22Rv1 (cell line): ENCODE results near the gene ZBTB5.

Experiments used
- CTCF ChIP-seq: fragments of 450-650 bp; IDR thresholded peaks from 2 replicates; pipeline ENCODE4 v1.5.1; 2017; ENCODE audit warnings: mild to moderate bottlenecking
- ZFX ChIP-seq: fragments of 450-650 bp; IDR thresholded peaks from 2 replicates; pipeline ENCODE4 v1.6.1; 2017; ENCODE audit warnings: antibody characterized with exemption, borderline replicate concordance

GRCh38 chr9:37428345-37428744, 36.9 kb downstream of the ZBTB5 start:
- no peak for TF ChIP-seq CTCF
- TF ChIP-seq ZFX = no peak
